Prostate gland (tissue), 2 donors: ENCODE data around the gene ZBTB25.

ENCODE experiments used
- CTCF ChIP-seq, 4 experiments: fragments of 200-600 bp in 2 of 4; fragments of 450-650 bp in 2 of 4; sonication (generic) in 2 of 4; IDR thresholded peaks; 1 replicate in 3 of 4; 2 replicates in 1 of 4; pipeline ENCODE4 v1.5.1; 2016 to 2019; ENCODE audit warnings: antibody characterized with exemption in 4 of 4, mild to moderate bottlenecking in 2 of 4, moderate library complexity in 2 of 4
- POLR2A ChIP-seq: fragments of 450-650 bp; IDR thresholded peaks from one replicate; pipeline ENCODE4 v1.6.1; 2016; ENCODE audit warnings: antibody characterized with exemption, mild to moderate bottlenecking

- TF ChIP-seq CTCF (IDR thresholded peaks at IDR 0.05): no peak
- TF ChIP-seq POLR2A: no peak
These were observed 11.4 kb upstream of the ZBTB25 start for GRCh38 chr14:64515053-64515452.
